GM12891 (cell line): ENCODE data around the gene ORC4.

Source experiments
- POLR2A ChIP-seq: IDR thresholded peaks from 2 replicates; pipeline ENCODE4 v1.6.1; 2011; ENCODE audit warnings: low read depth, low read length, control low read depth
- POLR2AphosphoS5 ChIP-seq: IDR thresholded peaks from 2 replicates; pipeline ENCODE4 v1.6.1; 2011; ENCODE audit warnings: low read depth, low read length, control low read depth
- POU2F2 ChIP-seq: IDR thresholded peaks from 2 replicates; pipeline ENCODE4 v1.6.1; 2011; ENCODE audit warnings: low read depth, mild to moderate bottlenecking, control low read depth, low read length, moderate library complexity
- SPI1 ChIP-seq: IDR thresholded peaks from 2 replicates; pipeline ENCODE4 v1.6.1; 2011; ENCODE audit warnings: low read depth, low read length, control low read depth
- TAF1 ChIP-seq: IDR thresholded peaks from 2 replicates; pipeline ENCODE4 v1.6.1; 2011; ENCODE audit warnings: low read depth, low read length, control low read depth

GRCh38 chr2:148048475-148049221, 28.1 kb upstream of the ORC4 start:
- TF ChIP-seq POLR2A (no peak), POLR2AphosphoS5 (no peak), TAF1 (no peak), SPI1 (peak; percentile 40; the same call in 1 of the 2 replicates), POU2F2 (no peak)
